GM19239 (cell line): Measurements from ENCODE around the gene RPL29.

ENCODE experiments used
- DNase-seq: peaks from one replicate; pipeline ENCODE4 v3.0.0; 2011; ENCODE audit warnings: low spot score; ENCODE audit not compliant: insufficient read length
- FAIRE-seq: peaks from 2 replicates; lab custom pipeline; 2011; peaks lifted over from hg19 to GRCh38; lab: Jason Lieb, UNC

RPL29 gene

GRCh38 chr3:51954105-51954504 lies 41.6 kb downstream of the RPL29 start:
- no peak for FAIRE-seq
- DNase-seq, result no peak

DNA sequence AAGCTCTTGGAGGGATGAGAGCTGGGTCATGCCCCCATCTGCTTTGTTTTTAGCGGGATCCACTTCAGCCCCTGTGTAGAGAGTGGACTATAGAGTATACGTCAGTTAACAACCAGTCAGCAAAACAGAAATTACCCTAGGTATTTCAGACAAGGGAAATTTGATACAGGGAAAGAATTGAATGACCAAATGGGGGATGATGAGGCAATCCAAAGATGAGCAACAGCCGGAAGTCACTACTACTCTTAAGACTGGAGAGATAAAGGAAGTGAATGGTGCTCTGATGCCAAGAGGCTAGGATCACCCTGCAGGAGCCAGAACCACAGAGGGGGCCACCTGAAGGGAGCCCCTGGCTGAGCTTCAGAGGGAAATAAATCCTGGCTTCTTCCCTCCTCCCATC lies 42.2 kb downstream of the RPL29 start:
- no peak for DNase-seq
- no peak for FAIRE-seq

- DNase-seq, result no peak
- FAIRE-seq, result no peak
Observed at GRCh38 chr3:51950899-51951298, 44.8 kb downstream of the RPL29 start.

DNA sequence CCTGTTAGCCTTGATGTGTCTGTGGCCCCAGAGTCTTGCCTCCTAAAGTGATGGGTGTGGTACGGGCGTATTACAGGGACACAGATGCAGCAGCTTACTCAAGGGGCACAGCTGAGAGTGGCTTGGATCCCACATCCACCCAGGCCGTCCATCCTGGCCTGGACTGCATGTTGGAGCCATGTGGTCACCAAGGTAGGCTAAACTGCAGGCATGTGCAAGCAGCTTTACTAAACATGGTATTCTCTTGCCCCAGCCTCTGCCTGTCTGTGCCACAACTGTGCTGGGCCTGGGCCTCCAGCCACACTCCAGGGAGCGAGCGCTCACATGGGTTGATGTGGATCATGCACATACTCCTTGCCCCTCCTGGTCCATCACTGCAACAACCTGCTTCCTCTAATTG lies 46.6 kb downstream of the RPL29 start:
- FAIRE-seq (no peak), DNase-seq (no peak)

DNA sequence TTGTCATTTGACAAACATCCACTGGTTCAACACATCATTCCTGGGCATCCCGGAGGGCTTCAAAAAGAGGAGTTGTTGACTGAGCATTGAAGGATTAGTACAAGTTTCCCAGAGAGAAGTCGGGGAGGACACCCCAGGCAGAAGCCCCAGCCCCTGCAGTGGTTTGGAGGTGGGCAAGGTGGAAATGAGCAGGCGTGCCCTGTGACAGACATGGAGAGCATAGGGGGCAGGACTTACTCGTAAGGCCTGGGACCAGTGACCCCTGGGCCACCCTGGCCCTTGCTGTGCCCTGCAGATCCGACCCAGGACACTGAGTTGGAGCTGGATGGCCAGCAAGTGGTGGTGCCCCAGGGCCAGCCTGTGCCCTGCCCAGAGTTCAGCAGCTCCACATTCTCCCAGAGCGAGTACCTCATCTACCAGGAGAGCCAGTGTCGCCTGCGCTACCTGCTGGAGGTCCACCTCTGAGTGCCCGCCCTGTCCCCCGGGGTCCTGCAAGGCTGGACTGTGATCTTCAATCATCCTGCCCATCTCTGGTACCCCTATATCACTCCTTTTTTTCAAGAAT lies 47.6 kb downstream of the RPL29 start:
- FAIRE-seq, result no peak

GRCh38 chr3:51947215-51947900 lies 48.3 kb downstream of the RPL29 start:
- FAIRE-seq (no peak), DNase-seq (no peak)

More for the DNA sequence above, 47.6 kb downstream of the RPL29 start:
- no peak for DNase-seq

- no peak for FAIRE-seq
- no peak for DNase-seq
Observed at GRCh38 chr3:51946796-51947195, 48.9 kb downstream of the RPL29 start.

GRCh38 chr3:51945926-51946705 lies 49.6 kb downstream of the RPL29 start:
- DNase-seq (no peak), FAIRE-seq (no peak)

DNA sequence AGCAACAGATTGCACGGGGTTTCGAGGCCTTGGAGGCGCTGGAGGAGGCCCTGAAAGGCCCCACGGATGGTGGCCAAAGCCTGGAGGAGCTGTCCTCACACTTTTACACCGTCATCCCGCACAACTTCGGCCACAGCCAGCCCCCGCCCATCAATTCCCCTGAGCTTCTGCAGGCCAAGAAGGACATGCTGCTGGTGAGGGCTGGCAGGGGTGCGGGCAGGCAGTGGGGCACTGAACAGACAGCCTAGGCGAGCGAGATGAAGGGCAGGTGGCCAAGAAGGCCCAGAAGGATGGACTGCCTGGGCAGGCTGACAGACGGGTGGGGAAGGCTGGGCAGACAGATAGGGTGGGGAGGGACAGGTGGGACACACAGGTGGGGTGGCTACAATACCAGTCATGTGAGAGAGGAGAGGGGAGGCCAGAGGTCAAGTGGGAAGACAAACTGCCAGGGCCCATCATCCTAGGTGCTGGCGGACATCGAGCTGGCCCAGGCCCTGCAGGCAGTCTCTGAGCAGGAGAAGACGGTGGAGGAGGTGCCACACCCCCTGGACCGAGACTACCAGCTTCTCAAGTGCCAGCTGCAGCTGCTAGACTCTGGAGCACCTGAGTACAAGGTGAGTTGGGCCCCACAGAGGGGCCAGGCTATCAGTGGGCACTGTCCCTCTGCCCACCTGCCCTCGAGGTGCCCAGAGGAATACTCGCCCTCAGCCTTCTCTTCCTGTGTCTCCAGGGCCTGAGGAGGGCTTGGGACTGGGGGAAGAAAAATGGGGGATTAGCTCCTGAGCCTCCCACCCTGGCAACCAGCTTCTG lies 50.5 kb downstream of the RPL29 start:
- DNase-seq (no peak), FAIRE-seq (no peak)

DNA sequence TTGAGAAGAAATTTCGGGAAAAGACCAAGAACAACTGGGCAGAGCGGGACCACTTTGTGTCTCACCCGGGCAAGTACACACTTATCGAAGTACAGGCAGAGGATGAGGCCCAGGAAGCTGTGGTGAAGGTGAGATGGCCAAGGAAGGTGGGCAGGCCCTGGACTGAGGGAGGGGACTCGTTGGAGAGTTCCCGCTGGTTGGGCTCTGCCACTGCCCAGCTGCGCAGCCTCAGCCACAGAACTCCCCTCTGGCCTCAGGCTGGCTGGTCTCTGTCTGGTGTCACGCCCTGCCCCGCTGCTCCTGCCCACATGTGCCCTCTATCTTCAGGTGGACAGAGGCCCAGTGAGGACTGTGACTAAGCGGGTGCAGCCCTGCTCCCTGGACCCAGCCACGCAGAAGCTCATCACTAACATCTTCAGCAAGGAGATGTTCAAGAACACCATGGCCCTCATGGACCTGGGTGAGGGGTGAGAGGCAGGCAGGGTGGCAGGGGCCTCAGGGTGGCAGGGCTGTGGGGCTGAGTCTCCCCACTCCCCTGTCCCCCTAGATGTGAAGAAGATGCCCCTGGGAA lies 51.2 kb downstream of the RPL29 start:
- no peak for DNase-seq
- no peak for FAIRE-seq
